ENCODE results near the gene LONP2.
"Not testable (repeated sequence)": the region's sequence is repeated elsewhere in the genome, so short reads cannot be mapped to it uniquely, and the experiment has no call there.

LONP2 gene

GRCh38 chr16:48386559-48387312, 142.6 kb downstream of the LONP2 start:
- DNase-seq (ENCODE audit: low read depth in 2 of 2): no peak

- no peak for DNase-seq (ENCODE audit: low read depth in 2 of 2)
Measured at GRCh38 chr16:48392407-48392806, 148.3 kb downstream of the LONP2 start.

GRCh38 chr16:48393485-48394354, 149.6 kb downstream of the LONP2 start:
- no peak for DNase-seq (ENCODE audit: low read depth in 2 of 2)

GRCh38 chr16:48394355-48394703, 150.2 kb downstream of the LONP2 start:
- DNase-seq (ENCODE audit: low read depth in 2 of 2): no peak

GRCh38 chr16:48395375-48395774, 151.3 kb downstream of the LONP2 start:
- DNase-seq (ENCODE audit: low read depth in 2 of 2): no peak

GRCh38 chr16:48402547-48402946, 158.4 kb downstream of the LONP2 start:
- DNase-seq (ENCODE audit: low read depth in 2 of 2): not testable (repeated sequence)

- DNase-seq (ENCODE audit: low read depth in 2 of 2): no peak
Measured at GRCh38 chr16:48405153-48405552, 161.1 kb downstream of the LONP2 start.

- DNase-seq (ENCODE audit: low read depth in 2 of 2): no peak
Measured at GRCh38 chr16:48405907-48406306, 161.8 kb downstream of the LONP2 start.
